ENCODE measurements around the gene PRKCE.

GRCh38 chr2:45748239-45748638, 96.8 kb downstream of the PRKCE start:
- no peak for TF ChIP-seq EZH2 (IDR thresholded peaks at IDR 0.05; ENCODE audit: low read length, missing control alignments)
- no peak for TF ChIP-seq CTCF (conservative IDR thresholded peaks at IDR 0.05 in 1 of 2, IDR thresholded peaks at IDR 0.05 in 1 of 2; ENCODE audit: low read depth in 1 of 2, low read length in 2 of 2)

Data from fibroblast of lung (primary cell).